Tibial nerve (tissue), 4 donors: ENCODE data around the gene RAX. TPM values are rescaled to one million over a fixed set of nuclear protein-coding genes. Genes with fewer than 3 reads are reported as not detected.

ENCODE experiments used
- DNase-seq, 2 donors: peaks; one replicate each; pipeline ENCODE4 v3.0.0-alpha.2; 2019; ENCODE audit warnings: low spot score in 2 of 2
- H3K27ac ChIP-seq, 4 donors: fragments of 200-600 bp; sonication (generic) in 3 of 4; one replicate each; pipeline ENCODE4 v1.5.1; 2017 to 2019; ENCODE audit warnings: mild to moderate bottlenecking in 1 of 4
- H3K27me3 ChIP-seq, 2 donors: fragments of 200-600 bp; sonication (generic) in 1 of 2; one replicate each; pipeline versions ENCODE4 v1.5.1 to v1.6.0; 2017 to 2019
- H3K36me3 ChIP-seq, 3 donors: fragments of 200-600 bp; sonication (generic); one replicate each; pipeline ENCODE4 v1.5.1; 2018 to 2019
- H3K4me1 ChIP-seq, 4 donors: fragments of 200-600 bp; sonication (generic) in 3 of 4; one replicate each; pipeline ENCODE4 v1.5.1; 2017 to 2019
- H3K4me3 ChIP-seq, 4 donors: fragments of 200-600 bp; sonication (generic) in 3 of 4; one replicate each; pipeline ENCODE4 v1.5.1; 2017 to 2019; ENCODE audit warnings: mild to moderate bottlenecking in 1 of 4, moderate library complexity in 1 of 4
- H3K9me3 ChIP-seq, 4 donors: fragments of 200-600 bp; sonication (generic) in 3 of 4; one replicate each; pipeline ENCODE4 v1.5.1; 2017 to 2019
- EP300 ChIP-seq, 2 donors: sonication (generic); formaldehyde crosslinking; IDR thresholded peaks; one replicate each; pipeline ENCODE4 v1.6.1; 2017; ENCODE audit warnings: antibody characterized with exemption in 2 of 2, mild to moderate bottlenecking in 1 of 2
- POLR2A ChIP-seq, 2 donors: fragments of 450-650 bp; IDR thresholded peaks; one replicate each; pipeline ENCODE4 v1.6.1; 2017; ENCODE audit warnings: antibody characterized with exemption in 2 of 2, mild to moderate bottlenecking in 2 of 2, moderate library complexity in 2 of 2
- WGBS, 2 donors: methylation state at CpG; one replicate each; pipeline ENCODE4 v1.1.5; 2018; 5-methylcytosine and 5-hydroxymethylcytosine counted together
- total RNA-seq, 4 donors: library from RNA; depleted of rRNA; stranded (reverse); fragments of >200 nt; gene quantifications; one replicate each; pipeline ENCODE4 v1.1.0, GENCODE V29; 2016
- TF ChIP-seq, protein P1 (sequence below), 5 experiments: fragments of 200-600 bp in 3 of 5; fragments of 450-650 bp in 2 of 5; sonication (generic) in 3 of 5; IDR thresholded peaks; one replicate each; pipeline ENCODE4 v1.5.1; 2016 to 2019; ENCODE audit warnings: antibody characterized with exemption in 5 of 5, mild to moderate bottlenecking in 3 of 5, moderate library complexity in 2 of 5

RAX gene
- total RNA-seq, 4 donors from 2014 or later: not detected

DNA sequence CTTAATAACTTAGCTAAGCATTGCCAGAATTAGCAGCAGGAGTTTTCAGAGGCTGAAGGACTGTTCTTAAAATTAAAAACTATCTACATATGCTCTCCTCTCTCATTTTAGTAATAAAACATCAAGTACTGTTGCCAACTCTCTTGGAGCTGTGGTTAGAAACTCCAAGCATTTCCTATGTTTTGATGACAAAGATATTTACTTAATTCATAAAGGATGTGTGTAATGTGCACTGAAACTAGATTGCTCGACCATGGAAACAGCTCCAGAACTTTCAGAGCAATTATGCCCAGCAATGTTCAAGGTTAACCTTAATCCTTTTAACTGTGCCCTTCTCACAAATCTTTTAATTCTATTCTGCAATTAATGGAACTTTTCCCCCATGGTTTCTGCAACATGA lies 44.9 kb downstream of the RAX start:
- no peak for TF ChIP-seq POLR2A (IDR thresholded peaks at IDR 0.05)
- Histone ChIP-seq H3K4me1 (no peaks in the 10 kb centered on the region), H3K27ac (no peak overlapping the region), H3K27me3 (peaks cover 0 to 2% of the 10 kb centered on the region in 2 donors), H3K4me3 (no peak overlapping the region), H3K36me3 (no peaks in the 10 kb centered on the region), H3K9me3 (no peaks in the 10 kb centered on the region)
- 26 to 46% methylated on average over 1 of the region's 1 CpG for WGBS, 2 donors
- no peak for DNase-seq

DNA sequence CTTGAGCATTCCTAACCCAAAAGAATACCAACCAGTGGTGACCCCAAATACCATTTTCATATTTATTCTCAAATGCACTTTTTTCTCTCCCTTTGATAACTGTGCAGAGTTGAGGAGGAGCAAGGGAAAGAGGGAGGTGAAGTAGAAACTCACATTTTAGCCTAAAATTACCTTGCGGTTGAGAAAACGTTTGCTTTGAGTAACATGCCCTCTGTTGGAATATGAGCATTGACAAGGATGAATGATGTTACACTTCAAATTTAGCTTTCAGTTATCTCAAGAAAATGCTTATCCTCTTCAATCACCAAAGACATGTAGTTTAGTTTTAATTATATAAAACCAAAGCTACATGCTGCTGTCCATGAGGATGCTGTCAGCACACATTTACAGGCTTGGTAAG lies 50.9 kb downstream of the RAX start:
- no peaks in the 10 kb centered on the region for H3K36me3 ChIP-seq
- no peak for TF ChIP-seq POLR2A (IDR thresholded peaks at IDR 0.05)
- TF ChIP-seq, protein P1, sequence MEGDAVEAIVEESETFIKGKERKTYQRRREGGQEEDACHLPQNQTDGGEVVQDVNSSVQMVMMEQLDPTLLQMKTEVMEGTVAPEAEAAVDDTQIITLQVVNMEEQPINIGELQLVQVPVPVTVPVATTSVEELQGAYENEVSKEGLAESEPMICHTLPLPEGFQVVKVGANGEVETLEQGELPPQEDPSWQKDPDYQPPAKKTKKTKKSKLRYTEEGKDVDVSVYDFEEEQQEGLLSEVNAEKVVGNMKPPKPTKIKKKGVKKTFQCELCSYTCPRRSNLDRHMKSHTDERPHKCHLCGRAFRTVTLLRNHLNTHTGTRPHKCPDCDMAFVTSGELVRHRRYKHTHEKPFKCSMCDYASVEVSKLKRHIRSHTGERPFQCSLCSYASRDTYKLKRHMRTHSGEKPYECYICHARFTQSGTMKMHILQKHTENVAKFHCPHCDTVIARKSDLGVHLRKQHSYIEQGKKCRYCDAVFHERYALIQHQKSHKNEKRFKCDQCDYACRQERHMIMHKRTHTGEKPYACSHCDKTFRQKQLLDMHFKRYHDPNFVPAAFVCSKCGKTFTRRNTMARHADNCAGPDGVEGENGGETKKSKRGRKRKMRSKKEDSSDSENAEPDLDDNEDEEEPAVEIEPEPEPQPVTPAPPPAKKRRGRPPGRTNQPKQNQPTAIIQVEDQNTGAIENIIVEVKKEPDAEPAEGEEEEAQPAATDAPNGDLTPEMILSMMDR (IDR thresholded peaks at IDR 0.05): no peak
- no peak for TF ChIP-seq EP300 (IDR thresholded peaks at IDR 0.05)
- H3K9me3 ChIP-seq: no peaks in the 10 kb centered on the region
- H3K4me3 ChIP-seq: no peak overlapping the region
- H3K4me1 ChIP-seq: peaks cover 0 to 17% (median 0%) of the 10 kb centered on the region in 4 donors
- 88% methylated on average over 2 of the region's 2 CpGs for WGBS, 2 donors
- peaks cover 0 to 59% of the 10 kb centered on the region in 2 donors for H3K27me3 ChIP-seq
- no peak overlapping the region for H3K27ac ChIP-seq
- DNase-seq: no peak

DNA sequence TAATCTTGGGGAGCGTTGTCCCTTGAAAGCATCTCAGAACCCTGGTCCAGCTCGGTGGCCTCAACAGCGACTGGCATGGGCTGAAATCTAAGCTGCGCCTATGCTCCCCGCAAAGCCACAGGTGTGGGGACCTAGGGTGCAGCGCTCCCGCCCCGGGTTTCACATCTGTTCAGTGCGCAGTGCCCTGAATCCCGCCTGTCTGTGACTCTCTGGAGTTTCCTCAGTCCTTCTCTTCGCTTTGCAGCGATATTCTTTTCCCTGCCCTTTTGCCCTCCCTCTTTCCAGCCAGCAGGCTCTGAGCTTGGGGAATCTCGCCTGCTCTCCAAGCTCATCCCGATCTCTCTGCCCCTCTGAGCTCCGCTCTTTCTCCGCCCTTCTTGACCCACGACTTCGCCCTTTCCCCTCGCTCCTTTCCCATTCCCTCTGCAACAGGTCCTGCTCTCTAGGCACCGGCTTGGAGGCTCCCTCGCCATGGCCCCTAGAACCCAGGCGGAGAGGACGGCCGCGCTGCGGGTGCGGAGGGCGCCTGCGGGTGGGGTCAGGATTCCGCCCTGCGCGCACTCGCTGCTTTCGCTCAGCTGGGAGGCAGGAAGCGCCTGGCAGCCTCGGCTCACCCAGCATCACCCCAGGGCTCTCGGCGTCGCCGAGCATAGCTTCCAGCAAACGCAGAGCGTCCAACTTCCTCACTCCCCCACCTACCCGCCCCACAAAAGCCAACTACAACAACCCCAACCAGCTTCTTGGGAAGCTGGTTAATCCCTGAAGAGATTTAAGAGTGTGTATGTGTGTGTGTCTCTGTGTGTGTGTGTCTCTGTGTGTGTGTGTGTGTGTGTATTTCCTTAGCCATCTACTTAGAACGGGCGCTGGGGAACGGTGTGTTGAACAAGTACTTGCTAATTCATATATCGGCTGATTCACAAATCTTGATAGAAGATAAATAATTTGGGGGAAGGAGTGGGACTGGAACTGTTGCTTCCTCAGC lies 52.2 kb downstream of the RAX start:
- 4% methylated on average over 46 of the region's 47 CpGs for WGBS, 2 donors
- Histone ChIP-seq H3K4me3 (no peak overlapping the region), H3K27me3 (peaks cover 0 to 65% of the 10 kb centered on the region in 2 donors)

DNA sequence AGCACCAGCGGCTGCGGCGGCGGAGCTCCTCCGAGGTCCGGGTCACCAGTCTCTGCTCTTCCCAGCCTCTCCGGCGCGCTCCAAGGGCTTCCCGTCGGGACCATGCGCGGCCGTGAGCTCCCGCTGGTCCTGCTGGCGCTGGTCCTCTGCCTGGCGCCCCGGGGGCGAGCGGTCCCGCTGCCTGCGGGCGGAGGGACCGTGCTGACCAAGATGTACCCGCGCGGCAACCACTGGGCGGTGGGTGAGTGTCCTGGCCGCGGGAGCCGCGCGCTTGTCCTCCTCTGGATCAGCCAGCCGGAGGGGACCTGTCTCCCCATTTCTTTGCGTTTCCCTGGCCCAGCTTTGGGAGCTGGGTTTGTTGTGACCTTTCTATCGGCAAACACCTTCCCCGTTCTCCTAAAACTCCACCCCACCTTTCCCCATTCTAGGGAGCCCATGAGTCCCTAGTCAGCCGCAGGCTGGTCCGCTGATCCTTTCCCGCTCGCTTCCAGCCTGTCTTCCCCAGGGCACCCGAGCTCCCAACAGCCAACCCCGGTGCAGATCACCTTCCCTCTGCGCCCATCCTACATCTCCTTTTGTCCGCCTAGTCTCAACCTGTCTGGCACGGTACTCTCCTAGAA lies 53.0 kb downstream of the RAX start:
- 3% methylated on average over 20 to 28 of the region's 46 CpGs for WGBS, 2 donors
- Histone ChIP-seq H3K4me1 (peaks cover 0 to 17% (median 0%) of the 10 kb centered on the region in 4 donors), H3K4me3 (no peak overlapping the region)

More for the DNA sequence above, 52.2 kb downstream of the RAX start:
- H3K9me3 ChIP-seq: no peaks in the 10 kb centered on the region
- no peak for TF ChIP-seq POLR2A (IDR thresholded peaks at IDR 0.05)
- TF ChIP-seq EP300 (IDR thresholded peaks at IDR 0.05): no peak
- TF ChIP-seq, protein P1 (IDR thresholded peaks at IDR 0.05): no peak
- no peak overlapping the region for H3K27ac ChIP-seq
- no peak for DNase-seq
- H3K4me1 ChIP-seq: peaks cover 0 to 17% (median 0%) of the 10 kb centered on the region in 4 donors
- no peaks in the 10 kb centered on the region for H3K36me3 ChIP-seq

DNA sequence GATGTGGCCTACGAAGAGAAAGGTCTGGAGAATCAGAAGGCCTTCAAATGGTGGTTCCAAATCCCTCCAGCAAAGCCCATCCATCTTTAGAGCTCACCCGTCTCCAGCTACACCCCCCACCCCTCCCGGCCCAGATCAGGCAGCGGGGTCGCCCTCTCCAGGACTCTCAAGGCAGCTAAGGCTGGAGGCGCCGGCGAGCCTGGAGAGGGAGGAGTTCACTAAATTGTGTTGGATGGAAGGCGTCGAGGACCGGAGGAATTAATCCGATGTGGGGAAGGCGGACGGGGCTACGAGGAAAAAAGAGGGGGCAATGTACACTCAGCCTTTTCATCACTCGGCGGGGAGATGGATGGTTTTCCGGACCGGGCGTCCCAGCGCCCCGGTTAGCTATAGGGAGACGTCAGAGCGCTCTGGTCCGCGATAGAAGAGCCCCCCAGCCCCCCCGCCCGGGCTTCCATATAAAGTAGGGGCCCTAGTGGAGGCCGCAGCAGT lies 53.5 kb downstream of the RAX start, which contains the start of gene GRP:
Gene GRP, plus strand, starts transcription at position 487 of the 492 bp plus-strand sequence. CDS start 108 bp downstream, outside the sequence.
- WGBS, 2 donors: 3 to 5% methylated on average over 28 to 29 of the region's 29 CpGs
- Histone ChIP-seq H3K27ac (no peak within 1 kb of the TSS), H3K4me1 (peaks cover 0 to 17% (median 0%) of the 10 kb centered on the region in 4 donors), H3K27me3 (peaks cover 0 to 65% of the 10 kb centered on the region in 2 donors), H3K4me3 (no peak within 1 kb of the TSS), H3K9me3 (no peaks in the 10 kb centered on the region), H3K36me3 (no peaks in the 10 kb centered on the region)
- DNase-seq: no peak
- no peak for TF ChIP-seq POLR2A (IDR thresholded peaks at IDR 0.05)
- TF ChIP-seq, protein P1 (IDR thresholded peaks at IDR 0.05): no peak
- TF ChIP-seq EP300 (IDR thresholded peaks at IDR 0.05): no peak

More for the DNA sequence above, 53.0 kb downstream of the RAX start:
- TF ChIP-seq, protein P1 (IDR thresholded peaks at IDR 0.05): no peak
- DNase-seq: no peak
- H3K27me3 ChIP-seq: peaks cover 0 to 65% of the 10 kb centered on the region in 2 donors
- no peaks in the 10 kb centered on the region for H3K9me3 ChIP-seq
- H3K27ac ChIP-seq: no peak overlapping the region
- H3K36me3 ChIP-seq: no peaks in the 10 kb centered on the region
